ELR (cell line): Measurements from ENCODE around the gene ADA.
A peak's percentile ranks its signal among the peaks of the same experiment; 100 is the strongest.

Source experiments
- DNase-seq: peaks from one replicate; pipeline ENCODE4 v3.0.0-alpha.2; 2015; ENCODE audit warnings: low read depth

The ADA gene

GRCh38 chr20:44644667-44645131 is 6.8 kb downstream of the ADA start:
- peak; percentile 20 for DNase-seq

DNA sequence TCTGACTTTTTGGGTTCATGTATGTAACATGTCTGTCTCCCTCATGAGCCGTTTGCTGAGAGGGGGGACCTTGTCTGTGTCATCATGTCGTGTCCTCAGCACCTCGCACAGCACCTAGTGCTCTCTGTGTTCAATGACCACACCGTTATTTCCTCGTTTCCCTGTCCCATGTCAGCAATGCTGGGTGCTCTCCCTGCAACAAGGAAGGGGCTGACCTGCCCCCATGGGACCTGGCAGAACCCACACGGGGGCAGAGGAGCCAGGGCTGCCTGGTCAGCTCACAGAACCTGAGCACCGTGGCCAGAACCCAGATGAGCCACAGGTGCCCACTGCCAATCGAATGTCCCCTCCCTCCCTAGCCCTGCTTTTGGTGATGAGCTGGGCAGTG is 7.3 kb downstream of the ADA start:
- DNase-seq: no peak

DNA sequence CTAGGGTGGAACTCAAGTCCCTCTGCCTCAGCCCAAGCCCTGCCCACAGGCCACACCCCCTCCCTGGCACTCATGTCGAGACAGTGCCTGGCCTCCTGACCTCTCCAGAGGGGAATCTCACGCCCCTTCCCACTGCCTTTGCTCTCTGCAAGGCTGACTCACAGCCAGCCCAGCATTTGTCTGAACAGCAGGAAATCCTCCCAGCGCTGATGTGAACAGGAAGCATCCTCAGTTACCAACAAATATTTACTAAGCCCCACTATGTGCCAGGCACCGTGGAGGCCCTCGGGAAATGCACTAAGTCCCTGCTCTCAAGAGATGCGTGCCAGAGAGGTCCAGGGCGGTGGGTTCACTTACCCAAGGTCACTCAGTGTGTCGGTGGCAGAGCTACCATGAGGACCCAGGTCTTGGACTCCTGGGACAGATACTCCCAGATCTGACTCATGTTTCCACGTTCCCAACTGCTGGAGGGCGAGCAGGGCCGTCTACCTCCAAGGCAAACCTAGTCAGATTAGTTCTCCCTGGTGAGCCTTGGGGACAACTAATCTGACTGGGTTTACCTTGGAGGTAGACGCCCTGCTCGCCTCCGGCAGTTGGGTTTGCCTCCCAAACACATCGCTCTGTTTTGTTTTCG is 7.8 kb downstream of the ADA start:
- DNase-seq: peak; percentile 92

- no peak for DNase-seq
Observed at GRCh38 chr20:44643154-44643519, 8.4 kb downstream of the ADA start.

GRCh38 chr20:44642203-44643153 is 9.0 kb downstream of the ADA start:
- peak; percentile 88 for DNase-seq

DNA sequence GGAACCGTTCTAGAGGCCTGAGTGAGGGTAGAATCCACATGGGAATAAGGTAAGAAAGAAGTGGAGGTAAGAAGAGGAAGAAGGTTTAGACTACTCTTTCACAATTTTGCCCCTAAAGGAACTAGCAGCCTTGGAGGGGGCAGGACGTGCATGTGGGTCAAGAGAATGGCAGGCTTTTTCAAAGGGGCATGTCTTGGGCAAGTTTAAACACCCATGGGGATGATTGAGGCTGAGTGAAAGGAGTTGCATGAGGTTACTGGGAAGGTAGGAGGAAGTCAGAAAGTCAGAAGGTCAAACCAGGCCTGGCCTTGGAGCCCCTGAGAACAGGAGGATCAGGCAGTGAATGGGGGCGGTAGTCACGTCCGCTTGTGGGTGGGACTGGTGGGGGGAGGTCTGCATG is 10.2 kb downstream of the ADA start:
- no peak for DNase-seq

GRCh38 chr20:44640522-44640921 is 11.0 kb downstream of the ADA start:
- DNase-seq: no peak

GRCh38 chr20:44637522-44638372 is 13.8 kb downstream of the ADA start:
- DNase-seq: no peak

GRCh38 chr20:44637042-44637441 is 14.5 kb downstream of the ADA start:
- no peak for DNase-seq

GRCh38 chr20:44635877-44636276 is 15.6 kb downstream of the ADA start:
- no peak for DNase-seq

DNA sequence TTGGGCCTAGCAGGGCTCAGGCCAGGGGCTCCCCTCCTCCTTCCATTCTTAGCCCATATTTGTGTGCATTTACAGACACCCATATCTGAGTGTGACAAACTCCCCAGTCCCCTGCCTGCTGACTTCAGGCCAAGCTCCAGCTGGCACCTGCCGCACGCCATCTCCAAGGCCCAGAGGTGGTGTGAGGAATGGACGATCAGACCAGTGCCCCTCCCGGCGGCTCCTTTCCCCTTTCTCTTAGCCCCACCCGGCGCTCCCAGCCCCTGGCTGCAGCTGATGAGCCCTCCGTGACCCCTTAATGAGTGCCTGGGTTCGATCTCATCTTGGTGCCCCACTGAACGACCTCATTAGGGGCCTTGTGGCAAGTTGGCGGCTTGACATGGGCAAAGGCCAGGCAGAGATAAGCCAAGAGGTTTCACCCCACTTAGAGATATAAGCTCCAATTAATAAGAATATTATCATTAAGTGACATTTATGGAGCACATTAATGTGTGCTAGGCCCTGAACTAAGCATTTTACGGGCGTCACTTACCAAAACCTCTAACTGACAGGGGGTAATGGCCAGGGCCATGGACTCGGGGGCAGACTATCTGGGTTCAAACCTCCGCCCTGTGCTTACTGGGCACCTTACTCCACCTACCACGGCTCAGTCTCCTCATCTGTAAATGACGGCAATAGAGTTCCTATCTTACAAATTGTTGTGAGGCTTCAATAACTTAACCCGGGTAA is 17.5 kb downstream of the ADA start:
- DNase-seq: no peak

DNA sequence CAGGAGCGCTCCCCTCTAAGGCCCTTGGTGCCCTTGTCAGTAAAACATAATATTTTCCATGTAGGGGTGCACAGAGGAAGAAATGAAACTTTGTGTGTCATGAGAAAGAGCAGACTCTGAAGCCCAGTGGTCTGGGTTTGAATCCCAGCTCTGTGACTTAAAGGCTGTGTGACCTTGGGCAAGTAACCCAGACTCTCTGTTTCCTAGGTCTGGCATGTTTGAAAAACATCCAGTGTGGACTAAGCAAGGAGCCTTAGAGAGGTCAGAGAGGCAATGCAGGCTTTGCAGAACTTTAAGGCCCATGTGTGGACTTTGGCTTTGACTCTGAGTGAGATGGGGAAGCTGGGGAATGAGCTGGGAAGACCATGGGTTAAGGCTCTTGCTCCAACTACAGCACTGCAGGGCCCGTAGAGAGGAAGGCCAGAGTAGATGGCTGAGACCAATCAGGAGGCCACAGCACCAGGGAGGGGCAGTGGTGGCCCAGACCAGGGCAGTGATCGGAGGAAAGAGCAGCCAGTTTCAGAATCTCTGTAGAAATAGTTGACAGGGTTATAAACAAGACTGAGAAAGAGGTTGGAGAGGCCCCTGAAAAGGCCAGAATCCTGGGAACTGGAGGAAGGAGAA is 18.2 kb downstream of the ADA start:
- no peak for DNase-seq

- DNase-seq: no peak
Observed at GRCh38 chr20:44632103-44632752, 19.3 kb downstream of the ADA start.

DNA sequence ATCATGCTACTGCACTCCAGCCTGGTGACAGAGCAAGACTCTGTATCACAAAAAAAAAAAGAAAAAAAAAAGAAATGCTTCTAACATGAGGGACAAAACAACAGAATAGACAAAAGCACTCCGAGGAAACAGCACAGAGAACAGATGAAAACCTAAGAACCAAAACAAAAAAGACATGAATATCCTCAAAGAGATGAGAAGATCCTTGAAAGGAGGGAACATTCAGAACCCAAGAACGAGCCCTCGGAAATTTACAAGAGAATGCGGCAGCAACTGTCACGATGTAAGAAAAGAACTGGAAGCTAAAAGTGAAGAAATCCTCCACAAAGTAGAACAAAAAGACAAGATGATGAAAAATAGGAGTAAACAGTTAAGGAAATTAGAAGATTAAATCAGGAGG is 21.2 kb downstream of the ADA start:
- no peak for DNase-seq

- no peak for DNase-seq
Observed at GRCh38 chr20:44629542-44629941, 22.0 kb downstream of the ADA start.

DNA sequence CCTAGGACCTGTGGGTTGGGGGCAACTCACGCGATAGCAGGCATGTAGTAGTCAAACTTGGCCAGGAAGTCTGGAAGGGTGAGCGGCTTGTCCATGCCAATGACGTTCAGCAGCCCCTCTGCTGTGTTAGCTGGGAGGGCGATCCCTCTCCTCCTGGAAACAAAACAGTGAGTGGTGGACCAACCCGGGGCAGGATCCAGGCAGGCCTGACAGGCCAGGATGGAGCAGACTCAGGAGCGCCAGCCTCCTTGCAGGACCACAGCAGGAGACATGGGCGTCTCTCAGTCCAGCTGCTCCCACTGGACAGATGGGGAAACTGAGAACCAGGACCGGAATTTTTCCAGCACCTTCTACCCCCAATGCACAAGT is 22.5 kb downstream of the ADA start:
- no peak for DNase-seq

- peak; percentile 27 for DNase-seq
Observed at GRCh38 chr20:44627364-44628010, 24.0 kb downstream of the ADA start.

GRCh38 chr20:44626278-44626677 is 25.2 kb downstream of the ADA start:
- DNase-seq: no peak

GRCh38 chr20:44625361-44625760 is 26.1 kb downstream of the ADA start:
- no peak for DNase-seq

DNA sequence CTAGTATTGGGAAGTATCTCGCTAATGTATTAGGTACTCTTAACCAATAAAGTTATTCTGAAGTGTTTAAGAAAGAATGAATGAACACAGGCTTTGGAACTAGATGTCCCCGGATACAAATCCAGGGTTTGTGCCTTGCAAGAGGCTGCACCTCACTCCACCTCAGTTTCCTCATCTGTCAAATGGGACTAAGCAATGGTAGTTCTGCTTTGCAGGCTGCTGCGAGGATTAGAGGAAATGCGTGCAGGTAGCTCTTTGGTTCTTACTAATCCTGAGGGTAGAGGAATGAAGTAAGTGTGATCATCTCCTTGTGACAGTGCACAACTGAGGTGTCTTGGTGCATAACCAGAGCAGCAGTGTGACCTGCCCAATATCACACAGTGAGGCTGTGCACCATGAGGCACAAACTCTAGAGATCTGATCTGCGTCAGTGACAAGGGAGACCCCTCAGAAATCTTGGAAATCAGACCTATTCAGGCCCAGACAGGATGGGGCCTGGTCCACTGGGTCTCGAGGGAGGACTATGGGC is 26.7 kb downstream of the ADA start:
- DNase-seq: no peak
